ENCODE results near the gene WDR47. TPM values are rescaled to one million over a fixed set of nuclear protein-coding genes. Genes with fewer than 3 reads are reported as not detected.

Gene WDR47
- total and polyA plus RNA-seq, 2 experiments from 2014 or later = 15.5 to 17.9 TPM

DNA sequence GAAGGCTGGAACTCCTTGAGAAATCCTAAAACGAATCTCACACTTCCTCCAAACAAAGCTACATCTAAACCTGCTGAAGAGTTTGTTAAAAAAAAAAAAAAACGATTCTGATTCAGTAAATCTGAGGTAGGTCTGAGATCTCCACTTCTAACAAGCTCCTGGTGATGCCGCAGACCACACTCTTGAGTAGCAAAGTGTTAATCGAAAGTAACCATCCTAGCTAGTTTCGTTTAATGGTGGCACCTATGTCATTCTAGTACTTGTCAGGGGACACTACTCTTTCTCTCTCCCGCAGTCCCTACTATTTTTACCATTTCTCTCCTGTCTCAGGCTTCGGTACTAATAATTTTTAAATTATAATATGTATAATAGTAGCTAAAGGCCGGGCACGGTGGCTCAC is 80.7 kb downstream of the WDR47 start:
- 84 to 87% methylated on average over 9 of the region's 9 CpGs for WGBS, 2 experiments (ENCODE audit: low coverage in 1 of 2, low lambda C conversion rate in 2 of 2, missing lambda C conversion rate in 2 of 2)
- H3K4me1 ChIP-seq (ENCODE audit: insufficient read depth) = peaks cover 7% of the 10 kb centered on the region
- in situ Hi-C loops (cut with MboI) = no loop called here
- H3K4me3 ChIP-seq = no peak overlapping the region
- no peak overlapping the region for H2AFZ ChIP-seq
- no peaks in the 10 kb centered on the region for H3K9me3 ChIP-seq (ENCODE audit: low read depth)
- TF ChIP-seq EZH2 (IDR thresholded peaks at IDR 0.05; ENCODE audit: insufficient read depth, poor library complexity, severe bottlenecking) = no peak
- TF ChIP-seq EZH2phosphoT487 (IDR thresholded peaks at IDR 0.05; ENCODE audit: insufficient read depth, low read depth) = no peak
- H3F3A ChIP-seq (ENCODE audit: insufficient read depth) = peaks cover 23% of the 10 kb centered on the region
- H3K36me3 ChIP-seq (ENCODE audit: low read depth) = no peaks in the 10 kb centered on the region
- no peaks in the 10 kb centered on the region for H3K27me3 ChIP-seq (replicated peaks; ENCODE audit: insufficient read depth)
- no peak for DNase-seq
- H3K9me2 ChIP-seq (ENCODE audit: insufficient read depth) = no peaks in the 10 kb centered on the region
- no peak overlapping the region for H3K4me2 ChIP-seq (ENCODE audit: unreplicated experiment)
- no peak overlapping the region for H3K27ac ChIP-seq
- no peak overlapping the region for H3K9ac ChIP-seq
- H4K20me1 ChIP-seq (ENCODE audit: insufficient read depth) = no peaks in the 10 kb centered on the region
- H3K79me2 ChIP-seq (ENCODE audit: insufficient read depth) = peaks cover 62% of the 10 kb centered on the region

DNA sequence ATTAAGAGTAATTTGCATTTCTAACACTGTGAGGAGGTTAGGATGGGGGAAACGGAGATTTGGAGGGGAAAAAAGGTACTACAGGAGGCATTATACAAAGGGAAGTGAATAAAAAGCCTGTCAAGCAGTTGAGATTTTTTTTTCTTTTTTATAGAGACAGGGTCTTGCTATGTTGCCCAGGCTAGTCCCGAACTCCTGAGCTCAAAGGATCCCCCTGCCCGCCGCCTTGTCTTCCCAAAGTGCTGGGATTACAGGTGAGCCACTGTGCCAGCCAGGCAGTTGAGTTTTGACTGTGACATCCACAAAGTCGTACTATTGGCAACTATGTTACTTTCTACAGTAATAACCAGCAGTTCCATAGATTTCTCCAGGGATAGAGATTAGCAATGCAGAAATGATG is 81.2 kb downstream of the WDR47 start:
- Histone ChIP-seq H3K9me2 (ENCODE audit: insufficient read depth) (no peaks in the 10 kb centered on the region), H2AFZ (no peak overlapping the region), H3K4me1 (ENCODE audit: insufficient read depth) (peaks cover 7% of the 10 kb centered on the region), H3K4me3 (no peak overlapping the region), H3K79me2 (ENCODE audit: insufficient read depth) (peaks cover 67% of the 10 kb centered on the region), H3K27me3 (replicated peaks; ENCODE audit: insufficient read depth) (no peaks in the 10 kb centered on the region), H4K20me1 (ENCODE audit: insufficient read depth) (no peaks in the 10 kb centered on the region), H3K36me3 (ENCODE audit: low read depth) (no peaks in the 10 kb centered on the region), H3F3A (ENCODE audit: insufficient read depth) (peaks cover 23% of the 10 kb centered on the region), H3K4me2 (ENCODE audit: unreplicated experiment) (no peak overlapping the region), H3K9ac (no peak overlapping the region), H3K9me3 (ENCODE audit: low read depth) (no peaks in the 10 kb centered on the region), H3K27ac (no peak overlapping the region)
- DNase-seq = no peak
- 86 to 92% methylated on average over 5 of the region's 5 CpGs for WGBS, 2 experiments (ENCODE audit: low coverage in 1 of 2, low lambda C conversion rate in 2 of 2, missing lambda C conversion rate in 2 of 2)
- TF ChIP-seq EZH2phosphoT487 (IDR thresholded peaks at IDR 0.05; ENCODE audit: insufficient read depth, low read depth) (no peak), EZH2 (IDR thresholded peaks at IDR 0.05; ENCODE audit: insufficient read depth, poor library complexity, severe bottlenecking) (no peak)
- in situ Hi-C loops (cut with MboI) = no loop called here

DNA sequence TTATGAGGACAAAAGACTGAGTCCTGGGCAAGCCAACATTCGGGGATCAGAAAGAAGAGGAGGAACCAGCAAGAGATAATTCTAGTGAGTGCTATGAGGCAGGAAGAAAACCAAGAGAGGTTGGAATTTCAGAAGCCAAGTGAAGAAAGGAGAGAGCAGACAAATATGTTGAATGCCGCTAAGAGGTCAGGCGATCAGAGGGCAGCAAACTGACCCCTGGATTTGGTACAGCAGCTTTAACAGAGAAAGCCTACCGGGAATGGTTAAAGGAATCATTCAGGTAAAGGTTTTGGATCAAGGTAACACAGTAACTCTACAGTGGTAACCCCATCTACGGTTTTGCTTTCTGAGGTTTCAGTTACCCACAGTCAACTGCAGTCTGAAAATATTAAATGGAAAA is 84.0 kb downstream of the WDR47 start:
- Histone ChIP-seq H3K36me3 (ENCODE audit: low read depth) (no peaks in the 10 kb centered on the region), H3K79me2 (ENCODE audit: insufficient read depth) (peaks cover 95% of the 10 kb centered on the region), H3K4me1 (ENCODE audit: insufficient read depth) (peaks cover 7% of the 10 kb centered on the region), H3K27ac (no peak overlapping the region), H3F3A (ENCODE audit: insufficient read depth) (peaks cover 11% of the 10 kb centered on the region; the same call in 1 of the 2 replicates), H3K9ac (no peak overlapping the region), H3K27me3 (replicated peaks; ENCODE audit: insufficient read depth) (no peaks in the 10 kb centered on the region), H3K9me2 (ENCODE audit: insufficient read depth) (no peaks in the 10 kb centered on the region), H2AFZ (no peak overlapping the region), H4K20me1 (ENCODE audit: insufficient read depth) (no peaks in the 10 kb centered on the region), H3K4me3 (no peak overlapping the region), H3K4me2 (ENCODE audit: unreplicated experiment) (no peak overlapping the region), H3K9me3 (ENCODE audit: low read depth) (no peaks in the 10 kb centered on the region)
- WGBS, 2 experiments (ENCODE audit: low coverage in 1 of 2, low lambda C conversion rate in 2 of 2, missing lambda C conversion rate in 2 of 2) = 95% methylated on average over 5 of the region's 5 CpGs
- no peak for DNase-seq
- no peak for TF ChIP-seq EZH2 (IDR thresholded peaks at IDR 0.05; ENCODE audit: insufficient read depth, poor library complexity, severe bottlenecking)
- TF ChIP-seq EZH2phosphoT487 (IDR thresholded peaks at IDR 0.05; ENCODE audit: insufficient read depth, low read depth) = no peak
- in situ Hi-C loops (cut with MboI) = no loop called here

DNA sequence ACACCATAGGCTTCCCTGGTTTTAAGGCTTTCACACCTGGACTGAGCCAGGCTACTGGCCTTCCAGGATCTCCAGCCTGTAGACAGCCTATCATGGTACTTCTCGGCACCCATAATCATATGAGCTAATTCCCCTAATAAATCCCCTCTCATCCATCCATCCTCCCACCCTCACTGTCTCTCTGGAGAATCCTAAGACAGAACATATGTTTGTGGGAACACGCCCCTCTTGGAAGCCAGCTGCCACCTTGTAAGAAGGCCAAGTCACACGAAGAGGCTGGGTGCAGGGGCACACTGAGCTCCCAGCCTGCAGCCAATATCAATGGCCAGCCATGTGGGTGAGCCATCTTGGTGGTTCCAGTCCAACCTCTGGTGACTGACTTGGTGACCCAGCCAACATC is 86.0 kb downstream of the WDR47 start:
- Histone ChIP-seq H3K9me2 (ENCODE audit: insufficient read depth) (no peaks in the 10 kb centered on the region), H3K79me2 (ENCODE audit: insufficient read depth) (peaks cover 98% of the 10 kb centered on the region), H4K20me1 (ENCODE audit: insufficient read depth) (no peaks in the 10 kb centered on the region), H3K36me3 (ENCODE audit: low read depth) (no peaks in the 10 kb centered on the region), H3K4me3 (no peak overlapping the region), H3F3A (ENCODE audit: insufficient read depth) (no peaks in the 10 kb centered on the region), H2AFZ (no peak overlapping the region), H3K4me1 (ENCODE audit: insufficient read depth) (no peaks in the 10 kb centered on the region), H3K9me3 (ENCODE audit: low read depth) (no peaks in the 10 kb centered on the region), H3K4me2 (ENCODE audit: unreplicated experiment) (no peak overlapping the region), H3K9ac (no peak overlapping the region), H3K27ac (no peak overlapping the region), H3K27me3 (replicated peaks; ENCODE audit: insufficient read depth) (no peaks in the 10 kb centered on the region)
- WGBS, 2 experiments (ENCODE audit: low coverage in 1 of 2, low lambda C conversion rate in 2 of 2, missing lambda C conversion rate in 2 of 2) = 45 to 54% methylated on average over 3 of the region's 3 CpGs
- DNase-seq = no peak
- in situ Hi-C loops (cut with MboI) = no loop called here
- no peak for TF ChIP-seq EZH2phosphoT487 (IDR thresholded peaks at IDR 0.05; ENCODE audit: insufficient read depth, low read depth)
- TF ChIP-seq EZH2 (IDR thresholded peaks at IDR 0.05; ENCODE audit: insufficient read depth, poor library complexity, severe bottlenecking) = no peak

DNA sequence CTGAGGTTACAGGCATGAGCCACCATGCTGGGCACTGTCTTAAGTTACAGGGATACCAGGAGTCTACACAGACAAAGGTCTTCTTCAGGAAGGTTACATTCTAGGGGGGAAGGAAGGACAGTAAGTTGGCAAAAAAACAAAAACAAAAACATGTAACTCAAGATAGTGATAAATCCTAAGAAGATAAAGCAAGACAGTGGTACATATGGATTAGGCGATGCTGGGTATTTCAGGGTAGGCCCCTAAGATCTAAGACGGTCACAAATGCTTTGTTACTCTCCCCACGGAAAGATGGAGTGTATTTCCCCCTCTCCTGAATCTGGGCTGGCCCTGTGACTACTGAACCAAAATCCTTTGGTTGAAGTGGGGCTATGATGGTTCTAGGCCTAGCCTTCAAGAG is 86.8 kb downstream of the WDR47 start:
- no peaks in the 10 kb centered on the region for H3F3A ChIP-seq (ENCODE audit: insufficient read depth)
- H3K4me2 ChIP-seq (ENCODE audit: unreplicated experiment) = no peak overlapping the region
- TF ChIP-seq EZH2phosphoT487 (IDR thresholded peaks at IDR 0.05; ENCODE audit: insufficient read depth, low read depth) = no peak
- no peak for TF ChIP-seq EZH2 (IDR thresholded peaks at IDR 0.05; ENCODE audit: insufficient read depth, poor library complexity, severe bottlenecking)
- no peak overlapping the region for H2AFZ ChIP-seq
- H3K4me1 ChIP-seq (ENCODE audit: insufficient read depth) = no peaks in the 10 kb centered on the region
- H3K79me2 ChIP-seq (ENCODE audit: insufficient read depth) = peaks cover 97% of the 10 kb centered on the region
- H3K9me3 ChIP-seq (ENCODE audit: low read depth) = no peaks in the 10 kb centered on the region
- 95 to 97% methylated on average over 3 of the region's 3 CpGs for WGBS, 2 experiments (ENCODE audit: low coverage in 1 of 2, low lambda C conversion rate in 2 of 2, missing lambda C conversion rate in 2 of 2)
- H3K4me3 ChIP-seq = no peak overlapping the region
- no peaks in the 10 kb centered on the region for H4K20me1 ChIP-seq (ENCODE audit: insufficient read depth)
- in situ Hi-C loops (cut with MboI) = no loop called here
- H3K27me3 ChIP-seq (replicated peaks; ENCODE audit: insufficient read depth) = no peaks in the 10 kb centered on the region
- H3K9me2 ChIP-seq (ENCODE audit: insufficient read depth) = no peaks in the 10 kb centered on the region
- H3K36me3 ChIP-seq (ENCODE audit: low read depth) = no peaks in the 10 kb centered on the region
- no peak overlapping the region for H3K27ac ChIP-seq
- no peak for DNase-seq
- no peak overlapping the region for H3K9ac ChIP-seq

Data from GM23248 (cell line).